NOMO-1 (cell line): ENCODE data around the gene NDST1.
A peak's percentile ranks its signal among the peaks of the same experiment; 100 is the strongest.

Source experiments
- DNase-seq, 2 experiments: peaks; one replicate each; lab custom pipeline; 2025; ENCODE audit not compliant: unreplicated experiment in 2 of 2; lab: John Stamatoyannopoulos, UW

NDST1 gene

GRCh38 chr5:150521939-150522503 is 14.1 kb downstream of the NDST1 start:
- no peak for DNase-seq

GRCh38 chr5:150522504-150523414 is 14.8 kb downstream of the NDST1 start:
- DNase-seq = no peak

GRCh38 chr5:150523472-150524350 is 15.8 kb downstream of the NDST1 start:
- peak; percentile 19 to 31 for DNase-seq

- DNase-seq = no peak
These were observed 17.2 kb downstream of the NDST1 start for GRCh38 chr5:150525163-150525562.

GRCh38 chr5:150525781-150526180 is 17.9 kb downstream of the NDST1 start:
- DNase-seq = no peak

GRCh38 chr5:150527038-150527437 is 19.1 kb downstream of the NDST1 start:
- no peak for DNase-seq

- DNase-seq = no peak
These were observed 19.9 kb downstream of the NDST1 start for GRCh38 chr5:150527808-150528207.

- DNase-seq = no peak
These were observed 21.1 kb downstream of the NDST1 start for GRCh38 chr5:150528924-150529546.

- no peak for DNase-seq
These were observed 21.6 kb downstream of the NDST1 start for GRCh38 chr5:150529555-150529954.

- no peak for DNase-seq
These were observed 22.5 kb downstream of the NDST1 start for GRCh38 chr5:150530423-150530822.

- DNase-seq = no peak
These were observed 23.1 kb downstream of the NDST1 start for GRCh38 chr5:150530951-150531588.

GRCh38 chr5:150531686-150532085 is 23.8 kb downstream of the NDST1 start:
- DNase-seq = no peak

GRCh38 chr5:150532151-150532550 is 24.2 kb downstream of the NDST1 start:
- DNase-seq = no peak

GRCh38 chr5:150532996-150533395 is 25.1 kb downstream of the NDST1 start:
- DNase-seq = no peak

GRCh38 chr5:150534811-150535210 is 26.9 kb downstream of the NDST1 start:
- no peak for DNase-seq

- no peak for DNase-seq
These were observed 27.7 kb downstream of the NDST1 start for GRCh38 chr5:150535611-150536010.

GRCh38 chr5:150538007-150538917 is 30.3 kb downstream of the NDST1 start:
- no peak for DNase-seq

GRCh38 chr5:150539206-150539605 is 31.3 kb downstream of the NDST1 start:
- DNase-seq = no peak

- DNase-seq = no peak
These were observed 32.1 kb downstream of the NDST1 start for GRCh38 chr5:150540042-150540441.
